ENCODE results near the gene MEI1.

DNA sequence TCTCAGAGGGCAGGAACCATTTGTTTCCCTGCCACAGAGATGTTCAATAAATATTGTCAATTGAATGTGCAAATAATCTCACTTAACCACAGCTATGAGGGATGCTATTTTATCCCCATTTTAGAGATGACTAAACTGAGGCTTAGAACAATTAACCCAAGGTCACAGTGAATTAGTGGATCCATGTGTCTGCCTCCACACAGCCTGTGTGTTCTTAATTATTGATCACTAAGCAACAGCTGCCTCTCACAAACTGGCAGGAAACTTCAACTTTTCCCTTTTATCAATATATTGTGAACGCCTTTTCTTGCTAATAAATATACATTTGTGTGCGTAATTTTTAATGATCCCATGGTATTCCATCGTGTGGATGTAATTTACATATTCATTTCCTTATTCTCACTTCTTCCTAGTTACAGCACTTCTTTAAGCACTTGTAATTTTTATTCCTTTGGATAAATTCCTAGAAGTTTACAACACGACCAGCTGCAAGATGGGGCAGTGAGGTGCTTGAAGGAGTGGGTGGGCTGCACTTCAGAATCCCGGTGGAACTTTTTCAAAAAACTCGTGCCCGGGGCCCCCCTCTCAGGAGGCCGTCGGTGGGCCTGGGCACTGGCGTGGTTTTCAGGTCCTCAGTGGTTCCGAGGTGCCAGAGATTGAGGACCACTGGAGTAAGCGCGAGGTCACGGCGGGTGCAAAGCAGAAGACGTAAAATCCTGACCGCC, 132.7 kb downstream of the MEI1 start:
- TF ChIP-seq, protein P1, sequence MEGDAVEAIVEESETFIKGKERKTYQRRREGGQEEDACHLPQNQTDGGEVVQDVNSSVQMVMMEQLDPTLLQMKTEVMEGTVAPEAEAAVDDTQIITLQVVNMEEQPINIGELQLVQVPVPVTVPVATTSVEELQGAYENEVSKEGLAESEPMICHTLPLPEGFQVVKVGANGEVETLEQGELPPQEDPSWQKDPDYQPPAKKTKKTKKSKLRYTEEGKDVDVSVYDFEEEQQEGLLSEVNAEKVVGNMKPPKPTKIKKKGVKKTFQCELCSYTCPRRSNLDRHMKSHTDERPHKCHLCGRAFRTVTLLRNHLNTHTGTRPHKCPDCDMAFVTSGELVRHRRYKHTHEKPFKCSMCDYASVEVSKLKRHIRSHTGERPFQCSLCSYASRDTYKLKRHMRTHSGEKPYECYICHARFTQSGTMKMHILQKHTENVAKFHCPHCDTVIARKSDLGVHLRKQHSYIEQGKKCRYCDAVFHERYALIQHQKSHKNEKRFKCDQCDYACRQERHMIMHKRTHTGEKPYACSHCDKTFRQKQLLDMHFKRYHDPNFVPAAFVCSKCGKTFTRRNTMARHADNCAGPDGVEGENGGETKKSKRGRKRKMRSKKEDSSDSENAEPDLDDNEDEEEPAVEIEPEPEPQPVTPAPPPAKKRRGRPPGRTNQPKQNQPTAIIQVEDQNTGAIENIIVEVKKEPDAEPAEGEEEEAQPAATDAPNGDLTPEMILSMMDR (IDR thresholded peaks at IDR 0.05; ENCODE audit: insufficient read depth, low read depth, low read length), result no peak
- TF ChIP-seq EZH2 (IDR thresholded peaks at IDR 0.05; ENCODE audit: insufficient read depth, low read length), result no peak
